ENCODE results near the gene TLK1.
"Not testable (repeated sequence)": the region's sequence is repeated elsewhere in the genome, so short reads cannot be mapped to it uniquely, and the experiment has no call there.

TLK1 gene

DNA sequence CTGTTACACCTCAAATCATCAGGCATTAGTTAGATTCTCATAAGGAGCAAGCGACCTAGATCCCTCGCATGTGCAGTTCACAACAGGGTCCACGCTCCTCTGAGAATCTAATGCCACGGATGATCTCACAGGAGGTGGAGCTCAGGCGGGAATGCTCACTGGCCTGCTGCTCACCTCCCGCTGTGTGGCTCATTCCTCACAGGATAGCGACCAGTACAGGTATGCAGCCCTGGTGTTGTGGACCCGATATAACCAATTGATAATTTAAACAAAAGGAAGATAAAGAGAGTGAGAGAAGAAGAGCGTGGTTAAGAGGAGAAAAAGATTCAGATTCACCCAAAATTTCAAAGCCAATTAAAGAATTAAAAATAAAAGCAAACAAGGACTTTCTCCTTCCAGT lies 20.8 kb downstream of the TLK1 start:
- no peak for DNase-seq

DNA sequence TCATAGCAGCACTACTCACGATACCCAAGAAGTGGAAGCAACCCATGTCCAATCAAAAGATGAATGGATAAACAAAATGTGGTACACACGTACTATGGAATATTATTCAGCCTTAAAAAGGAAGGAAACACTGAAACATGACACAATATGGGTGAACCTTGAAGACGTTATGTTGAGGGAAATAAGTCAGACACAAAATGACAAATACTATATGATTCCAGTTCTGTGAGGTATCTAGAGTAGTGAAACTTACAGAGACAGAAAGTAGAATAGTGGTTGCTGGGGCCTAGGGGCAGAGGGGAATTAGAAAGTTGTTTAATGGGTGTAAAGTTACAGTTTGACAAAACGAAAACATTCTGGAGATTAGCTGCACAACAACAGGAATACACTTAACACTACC lies 24.7 kb downstream of the TLK1 start:
- DNase-seq: no peak

DNA sequence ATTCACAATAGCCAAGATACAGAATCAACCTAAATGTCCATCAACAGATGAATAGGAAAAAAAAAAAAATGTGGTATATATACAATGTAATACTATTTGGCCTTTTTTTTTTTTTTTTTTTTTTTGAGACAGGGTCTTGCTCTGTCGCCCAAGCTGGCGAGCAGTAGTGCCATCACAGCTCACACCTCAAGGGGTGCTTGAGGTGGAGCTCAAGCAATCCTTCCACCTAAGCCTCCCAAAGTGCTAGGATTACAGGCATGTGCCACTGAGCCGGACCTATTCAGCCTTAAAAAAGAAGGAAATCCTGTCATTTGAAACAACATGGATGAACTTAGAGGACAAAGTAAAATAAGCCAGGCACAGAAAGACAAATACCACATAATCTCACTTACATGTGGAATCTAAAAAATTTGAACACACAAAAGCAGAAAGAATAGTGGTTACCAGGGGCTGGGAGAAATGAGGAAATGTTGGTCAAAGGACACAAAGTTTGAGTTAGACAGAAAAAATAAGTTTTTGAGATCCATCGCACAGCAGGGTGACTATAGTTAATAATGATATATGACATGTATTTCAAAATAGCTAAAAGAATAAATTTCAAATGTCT lies 26.0 kb downstream of the TLK1 start:
- no peak for DNase-seq

DNA sequence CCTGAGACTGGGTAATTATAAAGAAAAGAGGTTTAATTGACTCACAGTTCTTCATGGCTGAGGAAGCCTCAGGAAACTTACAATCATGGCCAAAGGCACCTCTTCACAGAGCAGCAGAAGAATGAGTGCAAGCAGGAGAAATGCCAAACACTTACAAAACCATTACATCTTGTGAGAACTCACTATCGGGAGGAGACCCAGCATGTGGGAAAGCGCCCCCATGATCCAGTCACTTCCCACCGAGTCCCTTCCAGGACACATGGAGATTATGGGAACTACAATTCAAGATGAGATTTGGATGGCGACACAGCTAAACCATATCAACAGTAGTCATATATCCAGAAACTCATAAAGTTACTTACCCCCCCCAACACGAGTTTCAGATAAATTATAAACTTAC lies 28.6 kb downstream of the TLK1 start:
- DNase-seq: no peak

DNA sequence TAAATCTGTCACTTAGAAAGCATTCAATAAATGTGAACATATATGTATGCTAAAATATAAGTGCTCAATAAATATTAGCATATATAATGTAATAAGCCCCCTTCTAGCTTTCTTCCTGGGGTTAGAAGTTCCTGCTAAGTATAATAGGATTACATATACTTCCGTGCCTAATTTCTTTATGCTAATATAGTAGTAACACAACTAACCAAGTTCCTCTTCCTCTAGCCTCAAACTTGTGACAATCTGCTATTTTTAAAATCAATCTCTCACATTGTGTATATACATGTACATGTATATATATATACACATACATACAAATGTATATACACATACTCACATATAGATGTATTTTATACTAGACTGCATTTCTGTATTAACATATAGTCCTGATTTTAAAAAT lies 32.2 kb downstream of the TLK1 start:
- no peak for DNase-seq

DNA sequence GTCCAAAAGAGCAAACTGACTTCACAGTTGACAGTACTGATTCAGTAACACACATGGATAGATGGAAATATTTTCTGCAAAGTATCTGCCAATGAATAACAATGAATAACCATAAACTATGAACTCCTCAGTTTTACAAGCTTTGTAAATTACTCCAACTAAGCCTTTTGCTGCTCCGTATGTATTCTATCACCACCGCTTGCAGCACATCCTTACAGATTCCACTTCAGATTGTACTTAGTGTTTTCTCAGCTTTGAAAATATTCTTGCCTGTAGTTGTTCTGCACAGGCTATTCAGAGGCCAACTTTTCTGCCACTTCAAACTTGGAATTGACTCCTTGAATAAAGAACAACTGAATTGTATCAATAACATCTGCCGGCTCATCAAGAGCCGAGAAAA lies 36.2 kb downstream of the TLK1 start:
- no peak for DNase-seq

DNA sequence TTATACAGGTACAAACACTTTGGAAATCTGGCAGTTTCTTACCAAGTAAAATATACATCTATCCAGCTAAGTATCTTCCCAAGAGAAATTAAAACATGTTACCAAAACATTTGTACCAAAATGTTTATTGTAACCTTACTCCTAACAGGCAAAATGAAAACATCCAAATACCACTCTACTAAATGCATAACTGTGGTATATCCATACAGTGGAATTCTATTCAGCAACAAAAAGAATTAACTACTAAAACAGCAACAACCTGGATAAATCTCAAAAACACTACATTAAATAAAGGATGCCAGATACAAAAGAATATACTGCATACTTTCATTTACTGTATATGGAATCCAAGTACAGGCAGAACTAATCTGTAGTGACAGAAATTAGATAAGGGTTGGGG lies 51.1 kb downstream of the TLK1 start:
- no peak for DNase-seq

DNA sequence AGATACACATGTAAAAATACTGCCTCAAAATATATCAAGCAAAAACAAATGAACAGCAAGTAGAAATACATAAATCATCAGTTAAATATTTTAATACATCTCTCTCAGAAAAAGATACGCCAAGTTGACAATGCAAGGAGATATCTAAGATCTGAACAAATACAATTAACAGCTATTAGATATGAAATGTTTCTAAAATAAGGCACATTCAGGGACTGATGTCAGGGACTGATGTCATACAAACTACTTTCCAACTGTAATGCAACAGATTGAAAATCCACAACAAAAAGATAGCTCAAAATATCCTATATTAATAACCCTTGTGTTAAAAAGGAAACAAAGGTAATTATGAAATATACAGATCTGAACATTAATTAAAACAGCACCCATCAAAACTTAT lies 51.7 kb downstream of the TLK1 start:
- DNase-seq: no peak

DNA sequence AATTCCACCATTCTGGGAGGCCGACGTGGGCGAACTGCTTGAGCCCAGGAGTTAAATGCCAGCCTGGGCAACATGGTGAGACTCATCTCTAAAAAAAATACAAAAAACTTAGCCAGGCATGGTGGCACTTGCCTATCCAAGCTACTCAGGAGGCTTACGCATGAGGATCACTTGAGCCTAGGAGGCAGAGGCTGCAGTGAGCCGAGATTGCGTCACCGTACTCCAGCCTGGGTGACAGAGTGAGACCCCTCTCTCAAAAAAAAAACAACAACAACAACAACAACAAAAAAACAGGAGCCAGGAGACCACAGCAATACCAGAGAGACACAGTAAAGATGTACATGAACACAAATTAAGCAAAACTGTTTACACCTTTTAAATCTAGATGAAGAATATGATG lies 52.9 kb downstream of the TLK1 start:
- DNase-seq: no peak

DNA sequence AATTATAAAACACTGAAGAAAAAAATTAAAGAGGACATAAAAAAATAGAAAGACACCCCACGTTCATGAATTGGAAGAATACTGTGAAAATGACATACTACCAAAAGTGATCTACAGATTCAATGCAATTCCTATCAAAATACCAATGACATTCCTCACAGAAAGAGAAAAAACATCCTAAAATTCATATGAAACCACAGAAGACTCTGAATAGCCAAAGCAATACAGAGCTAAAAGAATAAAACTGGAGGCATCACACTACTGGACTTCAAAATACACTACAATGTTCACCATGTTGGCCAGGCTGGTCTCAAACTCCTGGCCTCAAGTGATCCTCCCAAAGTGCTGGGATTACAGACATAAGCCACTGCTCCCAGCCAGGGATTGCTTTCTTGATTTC lies 56.3 kb downstream of the TLK1 start:
- DNase-seq: no peak

DNA sequence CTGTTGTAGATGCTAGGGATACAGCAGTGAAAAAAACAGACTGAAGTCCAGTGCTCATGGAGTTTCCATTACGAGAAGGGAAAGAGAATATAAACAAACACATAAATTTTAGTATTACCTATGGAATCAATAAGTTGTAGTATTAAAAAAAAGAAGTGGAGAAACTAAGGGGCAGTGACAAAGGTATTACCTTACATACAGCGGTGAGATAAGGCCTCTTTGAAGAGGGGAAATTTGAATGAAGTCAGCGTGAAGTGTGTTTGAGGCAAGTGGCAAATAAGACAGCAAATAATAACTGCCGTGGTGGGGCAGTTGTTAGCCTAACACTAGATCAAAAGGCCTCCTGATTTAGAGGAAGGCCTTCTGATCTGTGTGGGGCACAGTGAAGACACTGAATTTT lies 57.9 kb downstream of the TLK1 start:
- peak; percentile 86 for DNase-seq

DNA sequence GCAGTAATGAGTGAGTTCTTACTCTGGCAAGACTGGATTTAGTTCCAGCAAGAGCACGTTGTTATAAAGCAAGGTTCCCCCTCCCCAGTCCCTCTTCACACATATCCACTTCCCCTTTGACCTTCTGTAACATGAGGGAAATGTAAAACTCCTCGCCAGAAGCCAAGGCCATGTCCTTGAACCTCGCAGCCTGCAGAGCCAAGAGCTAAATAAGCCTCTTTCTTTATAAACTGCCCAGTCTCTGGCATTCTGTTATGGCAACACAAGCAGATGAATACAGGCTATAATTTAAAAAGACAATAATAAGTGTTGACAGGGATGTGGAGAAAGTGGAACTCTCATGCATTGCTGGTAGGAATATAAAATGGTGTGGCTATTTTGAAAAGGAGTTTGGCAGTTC lies 60.3 kb downstream of the TLK1 start:
- DNase-seq: no peak

DNA sequence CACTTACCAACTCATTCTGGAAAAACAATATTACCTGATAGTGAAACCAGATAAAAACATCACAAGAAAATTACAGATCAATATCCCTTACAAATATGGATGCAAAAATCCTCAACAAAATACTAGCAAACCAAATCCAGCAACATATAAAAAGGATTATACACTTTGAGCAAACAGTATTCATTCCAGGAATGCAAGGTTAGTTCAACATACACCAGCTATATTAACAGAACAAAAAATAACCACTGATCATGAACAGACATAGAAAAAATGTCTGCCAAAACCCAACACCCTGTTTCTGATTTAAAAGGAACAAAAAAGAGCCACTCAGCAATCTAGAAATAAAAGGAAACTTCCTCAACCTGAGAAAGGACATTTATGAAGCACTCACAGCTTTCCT lies 62.1 kb downstream of the TLK1 start:
- no peak for DNase-seq

DNA sequence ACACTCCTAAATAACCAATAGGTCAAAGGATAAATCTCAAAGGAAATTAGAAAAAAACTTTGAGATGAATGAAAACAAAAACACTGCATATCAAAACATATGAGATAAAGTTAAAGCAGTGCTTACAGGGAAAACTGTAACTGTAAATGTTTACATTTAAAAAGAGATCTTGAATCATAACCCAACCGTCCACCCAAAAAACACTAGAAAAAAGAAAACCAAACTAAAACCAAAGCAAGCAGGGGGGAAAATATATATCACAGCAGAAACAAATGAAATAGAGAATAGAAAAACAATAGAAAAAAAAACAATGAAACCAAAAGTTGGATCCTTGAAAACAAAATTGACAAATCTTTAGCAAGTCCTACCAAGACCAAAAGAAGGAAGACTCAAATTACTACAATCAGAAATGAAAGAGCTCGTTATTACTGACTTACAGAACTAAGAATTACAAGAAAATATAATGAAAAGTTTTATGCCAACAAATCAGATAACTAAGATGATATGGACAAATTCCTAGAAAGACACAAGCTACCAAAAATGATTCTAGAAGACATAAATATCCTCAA lies 65.6 kb downstream of the TLK1 start:
- DNase-seq: no peak

DNA sequence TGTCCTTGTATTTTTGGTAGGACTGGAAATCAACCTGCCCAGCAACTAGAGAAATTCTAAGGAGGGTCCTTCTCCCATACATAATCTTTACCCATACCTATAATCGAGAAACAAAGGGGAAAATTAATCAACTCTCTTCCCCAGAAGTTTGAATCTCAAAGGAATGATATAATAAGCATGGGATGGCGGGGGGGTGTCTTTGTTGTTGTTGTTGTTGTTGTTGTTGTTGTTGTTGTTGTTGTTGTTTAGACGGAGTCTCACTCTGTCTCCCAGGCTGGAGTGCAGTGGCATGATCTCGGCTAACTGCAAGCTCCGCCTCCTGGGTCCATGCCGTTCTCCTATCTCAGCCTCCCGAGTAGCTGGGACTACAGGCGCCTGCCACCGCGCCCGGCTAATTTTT lies 69.2 kb downstream of the TLK1 start:
- not testable (repeated sequence) for DNase-seq

DNA sequence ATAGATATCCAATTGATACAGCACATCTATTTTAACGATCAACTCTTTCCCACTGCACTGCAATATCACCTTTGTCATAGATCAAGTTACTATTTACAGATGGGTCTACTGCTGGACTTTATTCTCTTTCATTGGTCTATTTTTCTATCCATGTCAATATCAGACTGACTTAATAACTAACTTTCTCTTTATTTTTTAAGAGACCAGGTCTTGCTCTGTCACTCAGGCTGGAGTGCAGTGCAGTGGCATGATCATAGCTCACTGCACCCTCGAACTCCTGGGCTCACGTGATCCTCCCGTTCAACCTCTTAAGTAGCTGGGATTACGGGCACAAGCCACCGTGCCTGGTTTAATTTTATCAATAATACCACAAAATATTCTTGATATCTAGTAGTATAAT lies 71.2 kb downstream of the TLK1 start:
- no peak for DNase-seq

DNA sequence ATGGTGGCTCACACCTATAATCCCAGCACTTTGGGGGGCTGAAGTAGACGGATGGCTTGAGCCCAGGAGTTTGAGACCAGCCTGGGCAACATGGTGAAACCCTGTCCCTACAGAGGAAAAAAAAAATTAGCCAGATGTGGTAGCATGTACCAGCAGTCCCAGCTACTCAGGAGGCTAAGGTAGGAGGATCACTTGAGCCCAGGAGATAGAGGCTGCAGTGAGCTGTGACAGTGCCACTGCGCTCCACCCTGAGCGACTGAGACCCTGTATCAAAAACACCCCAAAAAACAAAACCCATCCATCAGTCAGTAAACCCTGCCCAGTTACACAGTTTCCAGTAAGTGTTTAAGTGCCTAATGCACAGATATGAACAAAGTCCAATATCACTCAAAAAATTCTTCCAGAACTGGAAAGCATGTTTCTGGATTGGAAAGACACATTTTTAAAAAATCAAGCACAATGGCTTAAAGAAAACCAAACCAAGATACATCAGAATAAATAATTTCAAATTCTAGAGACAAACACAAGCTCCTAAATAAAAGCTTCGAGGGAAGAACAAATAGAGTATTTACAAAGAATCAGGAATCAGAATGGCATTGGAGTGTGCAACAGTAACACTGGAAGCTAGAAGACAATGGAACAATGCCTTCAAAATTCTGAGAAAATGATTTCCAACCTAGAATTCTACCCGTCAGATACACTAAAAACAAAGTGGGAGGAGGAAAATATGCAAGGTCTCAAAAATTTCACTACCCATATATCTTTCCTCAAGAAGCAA lies 72.4 kb downstream of the TLK1 start:
- no peak for DNase-seq

DNA sequence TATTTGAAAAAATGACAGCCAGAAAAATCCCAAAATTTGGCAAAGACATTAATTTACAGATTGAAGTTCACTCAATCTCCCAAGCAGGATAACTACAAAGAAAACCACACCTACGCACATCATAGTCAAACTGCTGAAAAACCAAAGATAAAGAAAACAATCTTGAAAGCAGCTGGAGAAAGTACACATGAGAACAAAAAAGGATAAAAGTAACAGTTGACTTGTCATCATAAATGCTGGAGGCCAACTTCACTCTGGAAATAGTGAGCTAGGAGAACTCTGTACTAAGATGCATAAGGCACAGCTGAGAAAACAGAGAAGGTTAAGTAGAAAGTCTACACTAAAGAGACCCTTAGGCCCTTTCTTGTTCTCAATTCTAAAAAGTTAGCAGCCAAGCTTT lies 73.1 kb downstream of the TLK1 start:
- no peak for DNase-seq

DNA sequence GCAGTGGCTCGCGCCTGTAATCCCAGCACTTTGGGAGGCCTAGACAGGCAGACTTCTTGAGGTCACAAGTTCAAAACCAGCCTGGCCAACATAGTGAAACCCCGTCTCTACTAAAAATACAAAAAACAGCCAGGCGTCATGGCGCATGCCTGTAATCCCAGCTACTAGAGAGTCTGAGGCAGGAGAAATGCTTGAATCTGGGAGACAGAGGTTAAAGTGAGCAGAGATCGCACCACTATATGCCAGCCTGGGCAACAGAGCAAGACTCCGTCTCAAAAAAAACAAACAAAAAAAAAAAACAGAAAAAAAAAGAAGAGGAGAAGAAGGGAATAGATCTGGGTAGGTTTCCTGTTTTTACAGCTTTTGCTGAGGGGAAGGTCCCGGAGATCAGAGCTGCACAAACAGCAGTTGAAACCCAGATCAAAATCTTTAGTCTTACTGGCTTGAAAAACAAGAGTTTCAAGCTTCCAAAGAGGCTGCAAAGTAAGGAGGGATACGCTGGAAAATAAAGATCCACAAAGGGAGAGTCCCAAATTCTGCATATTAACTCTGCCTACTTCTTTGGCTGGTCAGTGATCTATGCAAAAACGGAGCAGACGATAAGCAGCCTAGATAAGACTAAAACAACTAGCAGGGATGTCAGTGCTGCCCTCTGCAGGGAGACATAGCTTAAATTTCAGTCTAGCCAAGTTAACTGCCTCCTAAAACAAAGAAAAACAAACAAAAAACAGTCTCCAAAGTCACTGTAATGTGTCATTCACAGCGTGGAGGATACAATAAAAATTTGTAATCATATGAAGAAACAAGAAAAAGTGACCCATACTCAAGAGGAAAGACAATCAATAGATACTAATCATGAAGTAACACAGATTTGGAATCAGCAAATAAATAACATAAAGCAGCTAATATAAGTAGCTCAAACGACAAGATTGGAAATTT lies 74.1 kb downstream of the TLK1 start:
- peak; percentile 74 to 84 for DNase-seq

DNA sequence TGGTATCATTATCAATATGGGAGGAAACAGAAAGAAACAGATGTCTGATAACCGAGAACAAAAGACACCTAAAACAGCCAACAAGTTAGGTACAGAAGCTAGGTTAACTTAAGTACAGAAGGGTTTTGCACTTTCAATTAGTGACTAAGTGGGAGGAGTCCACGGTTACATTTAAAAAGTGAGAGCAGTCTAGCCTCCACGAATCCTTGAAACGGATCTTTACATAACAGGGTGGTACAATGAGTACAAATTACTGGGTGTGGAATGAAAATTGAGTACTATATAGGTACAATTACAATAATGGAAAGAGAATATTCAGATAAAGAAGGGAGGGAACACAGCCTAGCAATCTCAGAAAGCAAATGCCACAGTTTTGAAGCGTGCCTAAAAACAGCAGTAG lies 76.6 kb downstream of the TLK1 start:
- no peak for DNase-seq

DNA sequence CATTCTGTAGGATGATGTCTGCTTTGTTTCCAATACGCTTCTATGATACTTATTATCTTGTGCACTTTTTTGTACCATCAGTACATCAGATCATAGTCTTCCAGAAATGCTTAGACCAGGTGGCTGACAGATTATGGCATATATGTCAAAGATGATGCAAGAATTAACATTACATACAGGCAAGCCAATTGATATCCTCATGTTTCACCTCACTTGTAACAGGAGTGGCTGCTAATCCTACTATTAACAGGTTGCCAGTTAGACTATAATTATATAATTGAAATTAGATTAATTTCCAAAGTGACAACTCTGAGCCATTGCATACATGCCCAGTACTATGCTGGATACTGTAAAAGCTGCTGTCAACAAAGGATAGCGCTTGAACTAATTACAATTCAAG lies 77.2 kb downstream of the TLK1 start:
- no peak for DNase-seq

DNA sequence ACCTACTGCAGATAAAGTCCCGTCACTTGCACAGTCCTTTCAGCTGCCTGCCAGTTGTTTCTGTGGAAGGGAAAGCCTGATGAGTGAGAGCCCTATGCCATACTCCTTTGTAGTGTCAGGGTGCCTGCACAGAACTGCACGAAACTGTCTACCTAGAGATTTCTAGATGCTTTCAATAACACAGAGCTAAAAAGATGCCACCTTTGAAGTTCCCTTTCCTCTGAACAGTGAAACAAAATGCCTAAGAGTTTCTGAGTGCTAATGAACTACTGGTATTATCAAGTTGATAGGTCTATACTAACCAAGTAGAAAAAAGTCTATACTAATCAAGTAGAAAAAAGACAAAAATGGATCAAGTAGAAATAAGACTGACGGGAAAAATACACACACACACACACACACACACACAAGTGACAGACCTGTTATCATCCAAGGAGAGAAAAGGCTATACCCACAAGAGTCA lies 79.0 kb downstream of the TLK1 start:
- no peak for DNase-seq

DNA sequence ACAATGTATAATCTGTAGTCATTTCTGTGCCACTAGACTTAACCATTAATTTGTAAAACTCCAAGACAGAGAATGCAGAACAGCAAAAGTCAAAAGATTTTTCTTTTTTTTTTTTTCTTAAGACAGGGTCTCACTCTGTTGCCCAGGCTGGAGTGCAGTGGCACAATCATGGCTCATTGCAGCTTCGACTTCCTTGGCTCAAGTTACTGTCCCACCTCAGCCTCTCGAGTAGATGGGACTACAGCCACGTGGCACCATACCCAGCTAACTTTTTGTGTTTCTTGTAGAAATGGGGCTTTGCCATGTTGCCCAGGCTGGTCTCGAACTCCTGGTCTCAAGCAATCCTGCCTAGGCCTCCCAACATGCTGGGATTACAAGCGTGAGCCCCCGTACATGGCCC lies 80.1 kb downstream of the TLK1 start:
- DNase-seq: no peak

Measured in NCI-H526 (cell line).